HG03175 (cell line): Measurements from ENCODE around the gene NPPC.

Experiments used
- ATAC-seq: cut with Tn5 transposase; IDR thresholded peaks from one replicate; pipeline ENCODE4 v1.9.1; 2021; ENCODE audit warnings: mild to moderate bottlenecking, moderate library complexity; ENCODE audit not compliant: unreplicated experiment

NPPC gene

DNA sequence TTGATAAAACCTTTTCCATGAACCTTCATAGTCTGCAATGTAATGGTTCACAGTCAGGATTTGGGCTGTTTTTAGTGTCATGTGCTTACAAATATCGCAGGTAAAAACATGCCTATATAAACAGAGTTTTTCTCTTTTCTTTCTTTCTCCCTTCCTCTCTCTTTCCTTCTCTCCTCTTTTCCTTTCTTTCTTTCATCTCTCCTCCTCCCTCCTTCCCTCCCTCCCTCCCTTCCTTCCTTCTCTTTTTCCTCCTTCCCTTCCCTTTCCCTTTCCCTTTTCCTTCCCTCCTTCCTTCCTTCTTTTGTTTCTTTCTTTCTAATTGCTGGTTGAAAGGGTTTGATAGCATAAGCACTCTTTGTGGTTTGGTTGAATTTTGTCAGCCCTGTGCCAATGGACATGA is 9.6 kb upstream of the NPPC start:
- ATAC-seq: no peak

DNA sequence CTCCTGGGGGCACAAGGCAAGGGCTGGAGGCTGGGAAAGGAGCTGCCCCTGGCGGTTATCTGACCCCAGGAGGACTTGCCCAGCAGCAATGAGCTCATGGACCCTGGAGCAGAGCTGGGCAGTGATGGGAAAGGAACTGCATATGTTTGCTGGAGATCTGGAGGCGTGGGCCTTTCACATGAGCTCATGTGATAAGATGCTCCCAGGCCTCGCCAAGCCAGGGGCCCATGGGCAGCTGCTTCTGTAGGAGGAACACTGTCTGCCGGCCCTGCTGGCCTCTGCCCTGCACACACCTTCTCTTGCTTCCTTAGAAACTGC is 9.0 kb upstream of the NPPC start:
- no peak for ATAC-seq

- no peak for ATAC-seq
Observed at GRCh38 chr2:231934441-231935206, 8.4 kb upstream of the NPPC start.

DNA sequence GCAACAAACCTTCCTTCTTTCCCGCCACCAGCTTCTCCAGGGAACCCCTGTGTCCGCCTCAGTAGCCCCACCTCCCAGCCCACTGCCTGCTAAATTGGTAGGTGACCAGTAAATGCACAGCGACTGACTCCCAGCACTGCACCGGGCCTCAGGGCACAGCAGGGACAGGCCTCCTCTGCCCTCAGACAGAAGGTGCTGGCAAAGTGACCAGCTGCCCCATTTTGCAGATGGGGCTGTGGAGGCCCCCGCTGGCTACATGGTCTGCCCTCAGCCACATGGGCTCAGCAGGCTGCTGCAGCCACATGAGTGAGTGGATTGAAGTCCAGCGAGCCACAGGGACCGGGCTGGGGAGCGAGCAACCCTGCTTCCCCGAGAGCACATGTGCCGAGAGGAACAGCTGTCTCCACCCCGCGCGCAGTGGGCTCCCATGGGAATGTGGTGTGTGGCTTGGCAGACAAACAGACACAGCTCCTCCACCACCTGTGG is 7.8 kb upstream of the NPPC start:
- ATAC-seq: no peak

DNA sequence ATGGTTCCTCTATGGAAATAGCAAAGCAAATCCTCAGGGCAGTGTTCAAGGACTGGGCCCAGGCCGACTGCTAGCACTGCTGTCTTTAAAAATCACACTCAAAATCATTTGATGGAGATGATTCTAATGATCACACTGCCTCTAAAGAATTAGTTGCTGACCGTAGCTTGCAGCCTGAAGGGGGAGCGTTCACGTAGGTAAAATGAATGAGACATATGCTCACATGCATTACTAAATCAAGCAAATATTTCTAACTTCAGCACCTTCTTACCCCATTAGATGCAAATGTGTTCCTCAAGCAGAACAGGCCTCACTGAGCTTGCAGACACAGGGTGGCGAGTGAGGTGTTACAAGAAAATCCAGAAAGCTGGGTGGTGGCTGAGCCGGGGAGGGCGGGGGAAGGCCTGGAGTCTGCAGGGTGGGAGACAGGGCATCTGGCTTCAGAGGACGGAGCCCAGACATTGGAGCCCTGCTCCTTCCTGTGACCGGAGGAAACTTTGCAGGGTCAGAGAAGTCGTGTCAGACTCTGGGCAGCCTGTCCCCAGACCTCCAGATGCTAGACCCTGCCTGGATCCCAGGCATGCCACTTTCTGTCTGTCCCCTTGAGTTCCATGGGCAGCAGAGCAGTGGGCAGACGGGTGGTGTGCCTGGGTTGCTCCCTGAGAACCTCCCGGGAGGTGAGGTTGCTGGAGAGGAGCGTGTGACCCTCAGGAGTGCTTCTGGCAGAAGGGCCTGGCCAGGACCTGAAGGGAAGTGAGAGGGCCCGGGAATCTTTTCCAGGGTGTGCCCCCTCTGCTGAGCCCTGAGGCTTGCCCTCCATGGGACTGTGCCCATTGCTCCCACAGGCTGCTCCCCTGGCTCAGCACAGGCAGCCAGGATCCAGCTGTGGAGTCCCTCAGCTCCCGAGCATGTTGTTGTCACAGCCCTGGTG is 7.1 kb upstream of the NPPC start:
- ATAC-seq: no peak

DNA sequence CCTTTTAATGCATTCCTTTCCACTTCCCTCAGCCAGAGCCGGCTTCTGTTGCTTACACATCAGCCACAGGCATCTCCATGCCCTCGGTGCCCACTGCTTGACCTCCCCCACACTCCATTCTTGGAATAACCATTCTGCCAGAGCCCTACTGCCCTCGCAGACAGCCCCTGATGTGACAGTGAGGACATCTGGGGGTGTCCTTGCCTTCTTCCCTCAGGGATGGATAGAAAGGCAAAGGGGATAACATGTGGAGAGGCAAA is 6.4 kb upstream of the NPPC start:
- ATAC-seq: no peak

GRCh38 chr2:231931481-231931915 is 5.3 kb upstream of the NPPC start:
- ATAC-seq: no peak

DNA sequence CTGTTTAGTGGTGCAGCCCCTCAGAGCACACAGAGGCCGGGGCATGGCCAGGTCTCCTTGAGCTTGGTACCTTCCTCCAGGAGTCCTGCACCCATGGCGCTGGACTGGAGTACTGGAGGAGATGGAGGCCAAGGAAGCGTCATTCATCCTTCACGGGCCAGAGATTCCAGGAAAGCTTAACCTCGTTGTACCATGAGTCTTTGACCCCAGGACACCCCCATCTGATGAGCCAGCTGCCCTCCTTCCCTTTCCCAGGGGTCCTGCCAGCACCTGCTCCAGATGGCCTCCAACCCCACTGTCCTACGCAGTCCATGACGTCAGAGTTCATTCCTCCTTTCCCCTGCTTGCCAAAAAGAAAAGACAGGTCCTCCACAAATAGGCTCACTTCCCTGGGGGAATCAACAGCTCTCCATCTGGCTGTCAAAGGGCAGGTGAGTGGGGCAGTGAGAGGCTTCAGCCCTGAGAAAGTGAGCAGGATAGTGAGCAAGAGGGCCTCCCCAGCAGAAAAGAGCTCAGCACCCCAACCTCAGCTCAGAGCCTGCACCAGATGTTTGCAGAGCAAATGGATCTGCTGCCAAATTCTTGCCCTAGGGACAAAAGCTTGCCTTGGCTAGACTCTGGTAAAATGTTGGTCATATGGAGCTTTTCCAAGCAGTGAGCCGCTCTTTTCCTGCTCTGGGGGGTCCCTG is 4.5 kb upstream of the NPPC start:
- ATAC-seq: no peak

GRCh38 chr2:231929961-231930592 is 3.9 kb upstream of the NPPC start:
- no peak for ATAC-seq

GRCh38 chr2:231928901-231929725 is 2.9 kb upstream of the NPPC start:
- no peak for ATAC-seq

- no peak for ATAC-seq
Observed at GRCh38 chr2:231928481-231928880, 2.3 kb upstream of the NPPC start.

- no peak for ATAC-seq
Observed at GRCh38 chr2:231927566-231927890, 1.3 kb upstream of the NPPC start.

- ATAC-seq: no peak
Observed at GRCh38 chr2:231926761-231927565, 767 bp upstream of the NPPC start.

DNA sequence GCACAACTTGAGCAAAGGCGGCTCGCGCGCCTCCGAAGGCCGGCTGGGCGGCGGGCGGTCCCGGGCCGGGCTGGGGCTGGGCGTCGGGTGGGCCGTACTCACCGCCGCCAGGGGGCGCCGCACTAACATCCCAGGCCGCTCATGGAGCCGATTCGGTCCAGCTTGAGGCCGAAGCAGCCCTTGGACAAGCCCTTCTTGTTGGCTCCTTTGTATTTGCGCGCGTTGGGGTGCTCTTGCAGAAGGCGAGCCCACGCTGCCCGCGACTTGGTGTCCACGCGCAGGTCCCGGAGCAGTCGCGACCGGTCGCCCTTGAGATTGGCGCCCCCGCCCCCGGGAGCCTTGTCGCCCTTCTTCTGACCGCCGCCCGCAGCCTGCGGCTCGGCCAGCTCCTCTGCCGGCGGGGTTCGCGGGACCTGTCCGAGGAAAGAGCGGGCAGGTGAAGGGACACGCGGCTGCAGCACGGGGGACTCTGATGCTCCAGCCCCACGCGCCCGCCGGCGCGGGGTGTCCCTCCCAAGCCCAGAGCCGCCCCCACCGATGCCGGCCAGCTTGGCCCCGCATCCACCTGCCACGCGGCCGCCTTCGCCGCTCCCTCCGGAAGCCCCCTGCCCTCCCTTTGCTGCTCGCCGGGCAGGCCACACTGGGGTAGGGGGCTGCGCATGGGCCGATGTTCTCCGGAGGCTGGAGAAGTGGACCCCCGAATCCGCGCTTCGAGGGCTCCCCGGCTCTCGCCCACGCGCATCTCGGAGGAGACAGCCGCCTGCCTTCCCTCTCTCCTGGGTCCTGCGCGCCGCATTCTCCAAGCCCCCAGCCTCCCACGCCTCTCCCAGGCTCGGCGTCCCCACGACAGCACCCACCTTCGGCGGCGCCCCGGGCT is 655 bp downstream of the NPPC start:
- ATAC-seq: peak; percentile 59

DNA sequence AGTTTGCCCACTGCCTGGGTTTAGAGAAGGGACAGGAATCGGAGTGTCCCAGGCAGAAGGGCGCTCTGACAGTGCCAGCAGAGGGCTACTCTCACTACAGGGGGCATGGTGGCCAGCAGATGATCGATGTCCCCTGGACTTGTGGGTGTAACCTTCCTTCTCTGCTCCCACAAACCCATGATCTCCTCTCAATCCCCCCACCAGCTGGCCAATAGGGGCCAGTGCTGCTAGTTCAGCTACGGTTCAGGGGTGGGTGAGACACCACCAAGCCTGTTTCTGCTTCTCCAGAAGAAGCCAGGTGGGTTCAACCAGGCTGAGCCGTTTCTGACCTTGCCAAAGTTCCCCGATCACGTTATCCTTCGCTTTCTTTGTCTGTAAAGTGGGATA is 1.3 kb downstream of the NPPC start:
- ATAC-seq: peak; percentile 2

DNA sequence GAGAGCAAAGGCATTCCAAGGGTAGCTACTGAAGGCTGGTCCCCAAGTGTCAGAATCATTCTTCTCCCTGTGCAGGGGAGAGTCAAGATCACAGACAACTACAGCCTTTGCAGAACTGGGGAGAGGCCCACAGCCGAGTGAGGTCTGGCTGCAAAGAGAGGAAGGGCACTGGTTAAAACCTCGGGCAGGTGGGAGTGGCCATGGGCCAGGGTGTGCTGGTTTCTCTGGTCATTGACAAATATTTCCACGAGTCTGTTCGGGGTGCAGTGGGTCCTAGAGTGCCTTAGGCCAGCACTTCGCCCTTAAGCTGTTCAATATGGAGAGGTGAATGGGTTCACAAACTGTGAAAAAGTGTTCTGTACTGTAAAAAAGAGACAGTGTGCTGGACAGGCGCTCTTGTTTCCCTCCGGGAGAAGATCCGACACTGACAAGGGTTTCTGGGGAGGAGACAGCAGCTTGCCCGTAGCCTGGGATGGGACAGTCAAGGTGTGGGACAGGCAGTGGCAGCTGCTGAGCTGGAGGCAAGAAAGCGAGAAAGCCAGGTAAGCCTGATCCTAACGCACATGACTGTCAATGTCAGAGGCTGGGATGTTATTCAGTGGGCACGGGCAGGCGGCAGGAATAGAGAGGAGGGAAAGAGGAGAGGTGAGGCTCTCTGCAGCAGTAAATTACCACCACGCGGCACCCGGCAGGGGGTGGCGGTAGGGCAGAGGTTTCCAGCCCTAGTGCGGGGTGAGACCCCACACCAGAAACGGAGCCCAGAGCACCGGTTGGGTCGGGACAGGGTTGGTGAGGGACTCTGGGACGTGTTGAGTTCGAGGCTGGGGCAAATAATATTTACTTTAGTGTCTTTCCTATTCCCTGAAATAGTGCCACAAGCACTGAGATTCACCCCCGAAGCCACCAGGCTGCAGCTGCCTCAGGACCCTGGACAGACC is 2.0 kb downstream of the NPPC start:
- no peak for ATAC-seq

DNA sequence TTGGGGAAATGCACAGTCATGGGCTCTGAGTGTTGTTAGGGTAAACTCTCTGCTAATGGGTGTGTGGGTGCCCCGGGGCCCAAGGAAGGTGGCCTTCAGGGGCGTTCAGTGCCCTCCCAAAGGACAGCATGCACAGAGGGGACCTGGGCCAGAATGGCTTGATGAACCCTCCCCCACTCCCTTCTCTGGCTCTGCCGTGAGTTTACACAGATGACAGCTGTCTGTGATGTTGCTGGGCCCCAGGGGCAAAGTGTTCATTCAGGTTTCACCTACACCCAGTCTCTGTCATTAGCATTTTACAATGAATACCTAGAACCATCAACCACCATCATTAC is 3.2 kb downstream of the NPPC start:
- no peak for ATAC-seq
